Measurements from ENCODE around the gene WDR33.

WDR33 gene

GRCh38 chr2:127688405-127688804, 122.6 kb downstream of the WDR33 start:
- no peak for DNase-seq

GRCh38 chr2:127685410-127686080, 125.4 kb downstream of the WDR33 start:
- DNase-seq = no peak

DNA sequence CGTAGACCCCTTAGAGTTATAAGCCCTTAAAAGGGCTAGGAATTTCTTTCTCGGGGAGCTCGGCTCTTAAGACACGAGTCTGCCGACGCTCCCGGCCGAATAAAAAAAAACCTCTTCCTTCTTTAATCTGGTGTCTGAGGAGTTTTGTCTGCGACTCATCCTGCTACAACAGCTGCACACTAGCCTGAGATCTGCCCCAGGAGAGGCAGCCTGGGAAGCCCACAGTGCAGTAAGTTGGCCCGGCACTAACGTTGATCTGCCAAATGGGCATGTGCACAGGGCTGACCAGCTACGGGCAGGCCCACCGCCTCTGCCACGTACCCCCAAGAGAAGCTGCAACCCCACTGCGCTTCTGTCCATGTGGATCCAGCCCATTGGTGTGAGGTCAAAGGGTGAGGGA, 127.2 kb downstream of the WDR33 start:
- no peak for DNase-seq

- DNase-seq = no peak
These were observed 127.9 kb downstream of the WDR33 start for GRCh38 chr2:127683056-127683455.

DNA sequence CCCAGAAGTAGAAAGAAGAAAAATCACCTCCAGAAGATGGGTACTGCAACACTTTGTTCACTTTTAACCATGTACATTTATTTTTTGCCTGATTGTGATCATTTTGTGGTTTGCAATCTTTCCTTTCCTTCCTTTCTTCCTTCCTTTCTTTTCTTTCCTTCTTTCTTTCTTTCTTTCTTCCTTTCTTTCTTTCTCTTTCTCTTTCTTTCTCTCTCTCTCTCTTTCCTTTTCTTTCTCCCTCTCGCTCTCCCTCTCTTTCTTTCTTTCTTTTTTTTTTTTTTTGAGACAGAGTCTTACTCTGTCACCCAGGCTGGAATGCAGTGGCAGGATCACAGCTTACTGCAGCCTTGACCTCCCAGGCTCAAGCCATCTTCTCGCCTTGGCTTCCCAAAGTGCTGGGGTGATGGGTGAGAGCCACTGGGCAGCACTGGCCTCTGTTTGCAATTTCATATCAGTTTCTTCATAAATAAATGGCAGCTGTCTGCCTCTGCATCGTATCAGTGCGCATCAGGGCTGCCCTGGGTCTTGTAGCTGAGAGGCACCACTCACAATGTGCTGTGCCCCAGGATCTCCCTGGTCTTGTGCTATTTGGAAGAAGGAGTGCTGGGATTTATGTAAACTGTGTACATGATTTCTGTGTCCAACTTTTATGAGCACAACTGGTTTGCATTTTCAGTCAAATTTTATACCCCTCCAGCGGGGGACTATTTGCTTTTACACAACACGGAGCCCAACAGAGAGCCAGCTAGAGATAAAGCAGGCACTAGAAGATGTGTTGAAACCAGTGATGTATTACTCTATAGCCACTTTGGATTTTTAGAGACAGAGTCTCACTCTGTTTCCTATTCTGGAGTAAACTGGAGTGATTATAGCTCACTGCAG, 128.8 kb downstream of the WDR33 start:
- no peak for DNase-seq

DNA sequence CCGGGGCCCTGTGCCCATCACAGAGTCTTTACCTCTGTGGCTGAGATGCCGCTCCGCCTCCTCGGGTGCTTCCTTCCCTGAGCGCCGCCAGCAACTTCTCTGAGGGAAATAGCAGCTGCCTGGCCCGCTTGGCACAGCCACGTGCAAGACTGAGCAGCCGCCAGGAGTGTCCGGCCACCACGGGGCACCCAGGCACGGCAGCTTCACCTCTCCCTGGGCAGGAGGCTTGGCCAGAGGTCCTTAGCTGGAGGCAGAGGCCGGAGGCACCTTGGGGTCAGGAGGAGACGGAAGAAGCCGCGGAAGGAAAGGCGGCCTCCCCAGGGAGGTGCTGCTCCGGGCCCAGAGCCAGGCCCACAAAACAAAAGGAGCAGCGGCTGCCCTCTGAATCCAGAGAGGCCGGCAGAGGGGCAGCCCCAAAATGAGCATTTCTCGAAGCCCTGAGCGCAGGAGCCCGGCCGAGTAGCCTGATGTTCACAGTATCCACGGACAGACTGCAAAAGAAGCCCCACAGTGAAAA, 129.6 kb downstream of the WDR33 start:
- no peak for DNase-seq

DNA sequence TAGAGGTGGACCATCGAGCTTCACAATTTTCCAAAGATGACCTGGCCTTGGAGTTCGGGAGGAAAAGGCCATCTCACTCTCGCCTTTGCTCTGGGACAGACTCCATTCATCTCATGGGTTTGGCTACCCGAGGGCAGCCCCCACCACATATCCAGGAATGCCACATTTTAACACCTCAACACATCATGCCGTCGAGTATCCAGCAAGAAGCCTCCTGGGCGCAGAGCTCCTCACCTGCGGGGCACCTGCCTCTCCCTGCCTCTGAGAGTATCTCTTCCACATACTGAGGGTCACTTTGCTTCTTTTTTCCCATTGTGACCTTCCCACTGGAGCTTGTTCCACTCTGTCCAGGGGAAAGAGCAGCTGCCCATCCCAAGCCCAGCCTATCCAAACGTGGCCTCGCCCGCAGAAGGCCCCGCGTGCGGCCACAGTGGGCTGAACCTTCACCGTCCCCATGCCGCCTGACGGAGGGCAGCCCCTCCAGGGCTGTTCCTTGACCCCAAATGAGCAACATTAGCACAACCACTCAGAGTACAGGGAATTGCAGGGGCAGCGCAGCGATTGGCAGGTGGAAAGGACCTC, 130.2 kb downstream of the WDR33 start:
- no peak for DNase-seq

DNA sequence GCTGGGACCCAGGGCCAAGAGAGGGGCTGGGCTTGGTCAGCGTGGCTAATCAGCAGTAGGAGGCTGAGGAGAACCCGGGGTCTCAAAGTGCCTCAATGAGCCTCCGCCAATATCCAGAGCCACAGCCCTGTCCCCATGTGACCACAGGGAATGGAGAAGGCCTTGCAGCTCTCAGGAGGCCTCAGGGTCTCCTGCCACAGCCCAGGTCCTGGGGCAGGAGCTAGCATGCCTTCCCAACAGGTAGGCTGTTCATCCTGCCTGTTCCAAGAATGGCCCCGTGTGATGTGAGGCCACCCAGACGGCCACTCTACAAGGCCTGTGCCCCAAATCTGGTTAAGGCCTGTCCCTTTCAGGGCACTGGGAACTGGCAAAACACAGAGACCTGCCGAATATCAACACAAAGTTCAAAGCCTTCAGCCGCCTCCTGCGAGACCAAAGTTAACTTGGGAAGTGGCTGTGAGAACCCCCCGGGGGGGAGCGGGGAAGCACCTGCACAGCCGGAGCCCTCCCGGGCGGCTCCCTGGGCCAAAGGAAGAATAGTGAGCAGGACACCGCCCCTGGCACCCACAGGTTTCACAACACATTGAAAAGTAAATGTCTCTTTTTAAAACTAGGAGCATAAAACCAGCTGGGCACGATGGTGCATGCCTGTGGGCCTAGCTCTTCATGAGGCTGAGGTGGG, 131.2 kb downstream of the WDR33 start:
- no peak for DNase-seq

- no peak for DNase-seq
These were observed 132.0 kb downstream of the WDR33 start for GRCh38 chr2:127678991-127679390.

- DNase-seq = no peak
These were observed 132.4 kb downstream of the WDR33 start for GRCh38 chr2:127678531-127678930.

GRCh38 chr2:127676906-127677305, 134.1 kb downstream of the WDR33 start:
- DNase-seq = no peak

GRCh38 chr2:127675331-127676261, 135.4 kb downstream of the WDR33 start, which contains the start of gene LIMS2:
LIMS2 (minus strand) TSS chr2:127675530; CDS start chr2:127675024, 506 bp downstream.
- DNase-seq = no peak

DNA sequence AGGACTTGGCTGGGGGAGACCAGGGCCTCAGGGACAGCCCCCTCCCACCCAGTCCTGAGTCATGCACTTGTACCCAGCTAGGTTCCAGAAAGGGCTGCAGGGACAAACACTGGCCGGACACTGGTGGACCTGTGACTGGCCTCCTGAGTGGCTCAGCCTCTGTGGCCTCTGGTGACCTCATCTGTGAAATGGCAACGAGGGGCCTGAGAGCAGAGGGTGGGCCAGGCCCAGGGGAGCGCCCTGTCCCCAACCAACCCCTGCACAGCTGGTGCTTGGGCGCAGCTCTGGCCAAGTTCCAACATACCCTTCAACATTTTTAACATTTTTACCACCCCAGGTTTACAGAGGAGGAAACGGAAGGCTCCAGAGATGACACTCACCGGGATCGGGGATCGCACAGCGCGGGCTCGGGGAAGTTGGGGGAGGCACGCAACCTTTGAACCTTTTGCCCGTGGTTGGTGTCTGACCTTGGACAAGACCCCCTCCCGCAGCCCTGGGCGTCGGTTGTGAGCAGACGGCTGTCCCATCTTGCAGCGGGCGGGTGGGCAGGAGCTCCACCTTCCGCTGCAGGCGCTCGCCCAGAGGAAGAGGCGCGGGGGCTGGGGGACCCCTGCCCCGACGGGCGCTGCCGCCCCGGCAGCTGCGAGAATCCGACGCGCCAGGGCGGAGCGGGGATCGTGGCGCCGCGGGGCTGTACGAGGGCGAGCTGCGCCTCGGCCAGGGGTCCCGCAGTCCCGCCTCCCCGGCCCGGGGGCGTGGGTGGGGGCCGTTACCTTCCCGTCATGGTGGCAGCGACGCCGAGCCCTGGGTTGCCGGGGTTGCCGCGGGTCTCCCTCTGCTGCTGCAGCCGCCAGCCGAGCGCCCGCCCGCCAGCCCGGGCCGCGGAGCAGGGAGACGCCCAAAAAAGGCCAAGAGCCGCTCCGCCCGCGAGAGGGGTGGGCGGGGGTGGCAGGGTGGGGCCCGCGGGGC, 136.4 kb downstream of the WDR33 start:
- peak; percentile 7 for DNase-seq

GRCh38 chr2:127673291-127674069, 137.5 kb downstream of the WDR33 start:
- no peak for DNase-seq

DNA sequence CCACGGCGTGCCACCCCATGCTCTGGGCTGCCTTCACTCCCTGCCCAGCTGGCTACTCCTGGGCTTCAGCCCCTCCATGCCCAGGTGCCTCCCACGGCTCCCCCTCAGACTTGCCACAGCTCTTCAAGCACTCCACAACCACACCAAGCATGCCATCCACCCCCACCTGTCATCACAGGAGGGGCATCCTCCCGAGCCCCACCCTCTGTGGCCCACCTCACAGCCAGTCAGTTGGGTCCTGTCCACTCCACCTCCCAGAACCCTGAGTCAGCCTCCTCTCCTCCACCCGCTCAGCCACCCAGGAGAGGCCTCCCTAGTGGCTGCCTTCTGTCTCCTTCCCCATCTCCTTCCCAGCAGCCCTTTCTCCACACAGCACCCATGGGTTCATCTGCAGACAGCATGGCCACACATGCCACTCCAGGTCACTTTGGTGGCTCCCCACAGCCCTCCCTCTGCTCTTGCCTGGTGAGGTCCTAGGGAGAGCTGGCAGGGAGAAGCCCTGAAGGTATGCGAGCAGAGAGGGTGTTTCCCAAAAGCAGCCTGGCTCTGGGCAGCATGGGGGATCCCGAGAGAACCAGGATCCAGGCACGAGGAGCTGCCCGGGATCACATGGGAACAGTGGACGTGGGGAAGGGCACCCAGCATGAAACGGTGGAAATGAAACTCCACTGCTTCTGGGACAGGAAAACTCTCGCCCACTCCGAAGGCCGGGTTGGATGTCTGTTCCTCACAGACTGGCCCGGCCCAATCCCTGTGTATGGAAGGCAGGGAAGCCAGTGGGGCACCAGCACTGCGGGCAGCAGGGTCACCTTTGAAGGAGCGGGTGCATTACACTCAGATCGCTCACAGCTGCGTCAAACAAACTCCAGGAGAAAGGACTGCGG, 138.4 kb downstream of the WDR33 start:
- no peak for DNase-seq

GRCh38 chr2:127671557-127672302, 139.2 kb downstream of the WDR33 start:
- no peak for DNase-seq

GRCh38 chr2:127670957-127671290, 140.0 kb downstream of the WDR33 start:
- DNase-seq = no peak
